GM12865 (cell line): ENCODE data around the gene STRN3.
"Not testable (repeated sequence)": the region's sequence is repeated elsewhere in the genome, so short reads cannot be mapped to it uniquely, and the experiment has no call there.

Experiments
- DNase-seq: peaks from one replicate; pipeline ENCODE4 v3.0.0; 2010; ENCODE audit warnings: low read depth
- H3K4me3 ChIP-seq: 2 replicates; pipeline ENCODE4 v1.5.1; 2011; ENCODE audit warnings: mild to moderate bottlenecking, low read depth, low read length, control low read depth
- CTCF ChIP-seq: IDR thresholded peaks from 2 replicates; pipeline ENCODE4 v1.5.1; 2011; ENCODE audit warnings: low read length, control low read depth, low read depth, inconsistent platforms; ENCODE audit not compliant: insufficient read depth; ENCODE audit errors: missing control alignments

The STRN3 gene

GRCh38 chr14:31060253-31060875 is 34.2 kb upstream of the STRN3 start:
- no peak for DNase-seq
- no peak overlapping the region for H3K4me3 ChIP-seq
- no peak for TF ChIP-seq CTCF

DNA sequence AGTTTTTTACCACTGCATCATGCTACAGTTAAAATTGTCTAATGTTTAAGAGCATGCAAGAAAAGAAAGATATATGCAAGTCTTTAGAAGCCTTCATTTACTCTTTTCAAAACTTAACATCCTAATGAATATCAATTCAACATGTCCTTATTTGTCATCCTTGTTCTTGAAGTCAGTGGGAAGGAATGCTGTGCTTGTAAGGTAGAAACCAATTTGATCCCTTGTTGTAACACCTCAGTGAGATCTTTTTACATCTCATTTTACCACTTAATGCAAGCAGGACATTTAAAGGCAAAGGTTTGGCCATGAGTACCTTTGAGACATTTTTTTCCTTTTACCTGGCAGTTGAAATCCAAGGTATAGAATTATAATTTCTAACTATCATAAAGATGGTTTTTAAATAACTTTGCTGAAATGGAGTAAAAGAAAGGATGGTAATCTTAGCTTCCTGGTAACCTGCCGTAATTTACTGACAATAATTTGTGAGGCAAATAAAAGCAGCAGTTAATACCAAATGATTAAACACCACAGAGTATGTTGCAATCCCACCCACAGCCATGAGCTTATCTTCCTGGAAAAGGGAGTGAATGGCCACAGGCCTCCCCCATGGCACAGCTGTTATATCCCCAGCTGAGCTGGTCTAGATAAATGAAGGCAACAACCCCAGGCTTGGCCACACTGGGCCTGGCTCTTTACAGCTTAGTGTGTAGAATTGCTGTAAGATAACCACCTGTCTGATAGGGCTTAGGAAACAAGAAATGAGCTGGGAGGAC is 33.2 kb upstream of the STRN3 start:
- no peak overlapping the region for H3K4me3 ChIP-seq
- DNase-seq: no peak
- TF ChIP-seq CTCF: no peak

DNA sequence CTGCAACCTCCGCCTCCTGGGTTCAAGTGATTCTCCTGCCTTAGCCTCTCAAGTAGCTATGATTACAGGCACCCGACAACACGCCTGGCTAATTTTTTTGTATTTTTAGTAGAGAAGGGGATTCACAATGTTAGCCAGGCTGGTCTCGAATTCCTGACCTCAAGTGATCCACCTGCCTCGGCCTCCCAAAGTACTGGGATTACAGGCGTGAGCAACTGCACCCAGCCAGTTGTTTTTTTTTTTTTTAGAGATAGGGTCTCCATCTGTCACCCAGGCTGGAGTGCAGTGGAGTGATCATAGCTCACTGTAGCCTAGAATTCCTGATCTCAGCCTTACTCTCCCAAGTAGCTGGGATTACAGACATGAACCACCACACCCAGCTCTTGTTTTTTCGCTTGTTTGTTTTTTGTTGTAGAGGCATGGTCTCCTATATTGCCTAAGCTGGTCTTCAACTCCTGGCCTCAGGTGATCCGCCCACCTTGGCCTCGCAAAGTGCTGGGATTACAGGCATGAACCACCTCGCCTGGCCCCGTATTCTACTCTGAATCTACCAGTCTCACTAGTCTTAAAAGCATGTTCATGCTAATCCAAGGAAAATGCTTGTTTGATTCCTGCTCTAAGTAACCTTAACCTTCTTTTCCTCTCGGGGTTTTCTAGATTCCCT is 31.7 kb upstream of the STRN3 start:
- no peak overlapping the region for H3K4me3 ChIP-seq
- DNase-seq: no peak
- no peak for TF ChIP-seq CTCF

DNA sequence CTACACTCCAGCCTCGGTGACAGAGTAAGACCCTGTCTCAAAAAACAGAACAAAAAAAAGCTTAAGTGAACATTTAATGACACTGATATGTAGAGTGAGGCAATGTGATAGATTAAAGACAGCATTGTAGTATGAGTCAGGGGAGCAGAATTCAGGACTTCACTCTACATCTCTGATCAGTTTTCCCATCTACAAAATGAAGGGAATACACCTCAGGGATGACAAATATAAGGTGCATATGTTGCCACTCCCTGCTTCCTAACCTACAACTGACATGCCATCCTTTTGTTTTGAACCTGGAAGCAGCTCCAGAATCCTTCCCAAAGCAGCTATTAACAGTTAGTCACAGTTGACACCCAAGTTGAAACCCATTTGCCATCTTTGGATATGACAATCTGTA is 30.9 kb upstream of the STRN3 start:
- no peak for TF ChIP-seq CTCF
- DNase-seq: no peak
- no peak overlapping the region for H3K4me3 ChIP-seq

GRCh38 chr14:31052905-31053586 is 26.9 kb upstream of the STRN3 start:
- not testable (repeated sequence) for DNase-seq, H3K4me3 ChIP-seq

GRCh38 chr14:31051511-31051910 is 25.3 kb upstream of the STRN3 start:
- no peak for DNase-seq
- no peak for TF ChIP-seq CTCF
- no peak overlapping the region for H3K4me3 ChIP-seq

- no peak overlapping the region for H3K4me3 ChIP-seq
- no peak for TF ChIP-seq CTCF
- no peak for DNase-seq
Observed at GRCh38 chr14:31051023-31051422, 24.8 kb upstream of the STRN3 start.
